TTC549 (cell line): Measurements from ENCODE around the gene SLX9.

Experiments
- FAIRE-seq: peaks from 2 replicates; lab custom pipeline; 2012; peaks lifted over from hg19 to GRCh38; lab: Jason Lieb, UNC

SLX9 gene

GRCh38 chr21:44977616-44978340, 37.9 kb downstream of the SLX9 start:
- no peak for FAIRE-seq

DNA sequence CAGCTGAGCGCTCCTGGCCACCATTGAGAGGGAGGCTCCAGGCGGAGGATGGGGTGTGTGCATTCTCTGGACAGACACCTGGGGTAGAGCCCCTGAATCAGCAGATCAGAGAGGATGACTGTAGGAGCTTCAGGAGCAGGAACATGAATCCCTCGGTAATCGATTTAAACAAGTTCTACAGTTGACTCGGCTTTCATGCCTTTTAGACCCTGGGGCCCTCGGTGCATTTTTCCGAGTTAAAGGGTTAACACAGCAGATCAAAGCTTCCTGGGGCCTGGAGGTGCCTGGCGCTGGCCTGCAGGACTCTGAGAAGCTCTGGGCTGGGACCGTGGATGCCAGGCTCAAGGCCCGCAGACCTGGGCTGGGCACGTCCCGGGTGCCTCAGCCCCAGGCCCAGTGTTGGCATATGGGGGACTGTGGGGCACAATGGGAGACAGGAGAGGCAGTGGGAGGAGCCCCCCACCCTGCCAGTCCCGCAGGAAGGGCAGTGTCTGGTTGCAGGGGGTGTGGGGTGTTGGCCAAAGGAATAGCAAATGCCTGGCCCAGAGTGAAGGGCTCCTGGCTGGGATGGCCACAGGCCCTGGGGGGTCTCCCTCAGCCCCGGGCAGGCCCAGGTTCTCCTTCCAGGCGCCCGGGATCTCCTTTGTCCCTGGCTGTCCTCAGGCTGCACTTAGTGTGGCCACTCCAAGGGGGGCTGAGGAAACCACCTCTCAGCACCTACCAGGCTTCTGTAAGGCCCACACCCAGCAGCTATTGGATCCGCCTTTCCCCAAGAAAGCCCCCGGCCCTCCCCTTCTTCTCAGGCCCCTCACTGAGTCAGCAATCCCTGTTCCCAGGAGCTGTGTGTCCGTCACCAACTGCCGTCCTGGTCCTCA, 40.1 kb downstream of the SLX9 start:
- no peak for FAIRE-seq

DNA sequence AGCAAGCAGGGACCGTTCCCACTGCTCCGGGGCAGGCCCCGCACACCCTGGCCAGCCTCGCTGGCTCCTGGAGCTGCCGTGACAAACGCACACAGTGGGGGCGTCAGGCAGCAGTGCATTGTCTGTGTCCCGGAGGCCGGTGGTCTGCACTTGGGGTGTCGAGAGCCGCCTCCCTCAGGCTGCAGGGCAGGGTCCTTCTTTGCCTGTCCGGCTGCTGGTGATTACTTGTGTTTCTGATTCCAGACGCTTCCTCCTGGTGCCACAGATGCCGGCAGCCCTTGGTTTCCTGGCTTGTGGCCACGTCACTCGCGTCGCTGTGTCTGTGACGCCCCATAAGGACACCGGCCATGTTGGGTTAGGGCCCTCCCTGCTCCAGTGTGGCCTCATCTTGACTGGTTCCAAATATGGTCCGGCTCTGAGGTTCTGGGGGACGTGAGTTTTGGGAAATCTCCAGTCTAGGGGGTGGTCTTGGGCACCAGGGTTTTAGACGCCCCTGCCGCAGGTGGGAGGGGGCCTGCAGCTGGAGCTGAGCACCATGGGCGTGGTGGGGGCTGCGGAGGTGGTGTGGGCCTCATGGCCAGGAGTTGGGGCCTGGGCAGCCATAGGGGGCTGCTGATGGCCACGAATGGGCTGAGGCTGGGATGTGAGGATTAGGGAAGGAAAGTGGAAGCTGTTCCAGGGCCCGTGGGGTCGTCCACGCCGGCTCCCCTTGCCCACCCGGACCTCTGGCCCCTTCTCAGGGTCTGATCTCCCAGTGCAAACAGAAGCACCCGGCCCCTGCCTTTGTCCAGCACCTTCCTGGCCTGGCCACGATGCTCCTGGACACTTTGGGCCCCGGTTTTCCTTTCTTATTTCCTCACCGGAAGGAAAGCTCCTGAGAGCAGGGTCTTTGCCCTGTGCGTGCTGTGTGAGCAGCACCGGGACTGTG, 41.0 kb downstream of the SLX9 start:
- no peak for FAIRE-seq

DNA sequence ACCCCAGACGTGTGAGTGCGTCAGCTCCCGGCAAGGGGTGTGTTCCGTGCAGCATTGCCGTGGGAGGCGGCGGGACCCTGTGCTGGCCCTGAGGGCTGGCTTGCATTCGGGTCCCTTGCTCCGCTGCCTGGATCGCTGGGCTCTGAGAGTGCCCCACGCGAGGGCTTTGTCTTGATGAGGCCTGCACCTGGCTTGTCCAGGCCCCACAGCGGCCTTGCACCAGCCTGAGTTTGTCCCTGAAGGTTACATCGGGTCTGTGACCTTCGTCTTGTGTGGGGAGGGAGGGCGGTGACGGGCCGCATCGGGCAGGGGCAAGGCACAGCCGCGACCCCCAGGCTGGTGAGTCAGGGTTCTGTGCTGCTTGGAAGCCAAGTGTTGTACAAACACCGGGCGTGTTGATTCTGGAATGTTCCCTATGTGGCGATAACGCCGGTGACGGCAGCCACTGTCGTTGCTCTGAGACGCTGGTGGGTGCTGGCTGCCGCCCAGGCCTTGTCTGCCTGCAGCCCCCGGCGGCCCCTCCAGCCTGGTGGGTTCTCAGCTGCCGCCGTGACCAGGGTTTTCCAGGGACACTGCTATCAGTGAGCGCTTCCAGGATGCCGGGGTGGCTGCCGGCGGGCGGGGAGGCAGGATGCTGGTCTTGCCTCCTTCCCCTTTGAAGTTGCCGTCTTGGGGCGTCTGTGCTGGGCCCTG, 42.9 kb downstream of the SLX9 start:
- FAIRE-seq = no peak

DNA sequence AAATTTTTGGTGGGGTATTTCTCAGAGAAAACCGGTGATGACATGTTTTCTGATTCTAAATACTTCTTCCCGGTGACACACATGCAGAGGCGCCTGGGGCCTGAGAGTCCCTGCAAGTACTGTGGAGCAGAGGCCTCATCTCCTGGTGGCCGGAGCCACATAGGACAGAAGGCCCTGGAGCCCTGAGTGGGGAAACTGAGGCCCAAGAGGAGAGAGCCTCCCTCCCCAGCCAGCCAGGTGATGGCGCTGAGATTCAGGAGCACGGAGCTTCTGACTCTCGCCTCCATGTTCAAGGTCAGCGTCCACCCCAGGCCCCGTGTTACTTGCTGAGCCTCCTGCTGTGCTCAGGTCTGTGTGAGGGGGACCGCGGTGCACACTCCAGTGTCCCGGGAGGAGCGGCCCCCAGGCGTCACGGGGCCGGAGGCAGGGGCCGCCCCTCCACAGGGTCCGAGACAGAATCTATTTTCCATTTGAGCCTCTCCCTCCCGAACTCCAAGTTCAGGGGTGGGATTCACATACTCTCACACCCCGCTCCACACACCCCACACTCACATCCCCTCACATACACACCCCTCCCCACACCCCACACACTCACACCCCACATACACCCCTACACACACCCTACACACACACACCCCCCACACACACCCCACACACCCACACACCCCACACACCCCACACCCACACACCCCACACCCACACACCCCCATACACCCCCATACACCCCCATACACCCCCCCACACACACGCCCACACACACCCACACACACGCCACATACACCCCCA, 43.8 kb downstream of the SLX9 start:
- FAIRE-seq = no peak

GRCh38 chr21:44984428-44984791, 44.6 kb downstream of the SLX9 start:
- no peak for FAIRE-seq

DNA sequence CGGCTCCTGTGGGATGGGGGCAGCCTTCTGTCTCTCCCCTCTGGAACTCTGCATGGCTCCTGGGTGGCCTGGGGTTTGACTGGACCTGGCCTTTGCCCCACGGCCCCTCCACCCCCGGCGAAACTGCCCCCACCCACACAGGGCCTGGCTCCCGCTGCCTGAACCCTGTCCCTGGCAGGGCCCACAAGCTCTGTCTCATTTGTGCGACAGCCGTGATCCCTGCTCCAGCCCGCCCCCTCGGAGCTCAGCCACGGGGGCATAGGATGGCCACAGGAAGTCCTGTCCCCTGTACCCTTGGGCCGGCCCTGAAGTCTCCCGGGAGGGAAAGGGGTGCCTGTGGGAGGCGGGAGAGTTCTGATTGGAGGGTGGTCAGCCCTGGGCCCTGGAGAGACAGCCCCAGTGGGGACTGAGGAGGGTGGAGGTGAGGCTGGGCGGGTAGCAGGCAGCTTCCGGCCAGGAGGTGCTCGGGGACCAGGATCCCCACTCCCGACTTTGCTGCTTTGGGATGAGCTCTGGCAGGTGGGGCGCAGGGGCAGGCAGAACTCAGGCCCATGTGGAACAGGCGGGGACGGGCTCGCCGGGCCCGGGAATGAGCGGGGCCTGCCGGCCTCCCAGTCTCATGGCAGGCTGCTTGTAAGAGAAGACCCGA, 45.1 kb downstream of the SLX9 start:
- FAIRE-seq = no peak

DNA sequence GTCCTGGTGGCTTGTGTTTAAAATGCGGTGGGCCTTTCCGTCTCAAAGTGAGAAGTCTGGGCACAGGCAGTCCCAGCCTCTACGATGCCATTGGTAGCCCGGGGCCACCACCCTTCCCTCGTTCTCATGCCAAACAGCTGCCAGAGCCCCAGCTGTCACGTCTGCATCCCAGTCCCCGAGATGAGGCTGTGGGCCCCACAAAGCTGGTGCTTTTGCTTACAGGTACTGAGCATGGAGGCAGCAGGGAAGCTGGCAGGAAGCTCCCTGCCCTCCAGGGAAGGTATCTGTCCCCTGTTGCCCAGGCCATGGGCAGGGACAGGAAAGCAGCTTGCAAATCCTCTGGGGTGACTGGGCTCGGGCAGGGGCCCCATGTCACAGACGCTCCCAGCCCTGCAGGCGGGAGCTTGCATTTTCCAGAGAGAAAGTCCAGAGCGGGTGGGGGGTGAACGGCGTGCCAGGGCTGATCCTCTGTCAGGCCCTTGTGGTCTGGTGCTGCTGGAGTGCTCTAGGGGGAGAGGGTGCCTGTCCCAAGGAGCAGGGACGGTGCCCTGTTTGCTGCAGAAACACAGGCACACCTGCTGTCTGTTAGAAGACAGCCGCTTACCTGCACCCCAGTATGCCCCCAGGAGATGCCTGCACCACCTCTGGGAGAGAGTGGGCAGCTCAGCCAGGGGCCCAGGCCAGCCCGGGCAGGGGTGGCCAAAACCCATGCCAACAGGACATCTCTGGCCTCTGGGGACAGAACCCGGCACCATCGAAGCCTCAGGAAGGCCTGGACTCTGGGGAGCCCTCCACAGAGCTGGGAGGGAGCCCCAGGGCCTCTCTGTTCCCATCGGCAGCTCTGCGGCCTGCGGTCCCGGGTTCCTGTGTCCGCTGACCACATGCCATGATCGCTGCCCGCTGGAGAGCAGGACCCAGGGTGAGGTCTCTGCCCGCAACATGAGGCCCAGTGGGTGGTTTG, 45.9 kb downstream of the SLX9 start:
- no peak for FAIRE-seq

- no peak for FAIRE-seq
Observed at GRCh38 chr21:44986471-44987291, 46.9 kb downstream of the SLX9 start.

DNA sequence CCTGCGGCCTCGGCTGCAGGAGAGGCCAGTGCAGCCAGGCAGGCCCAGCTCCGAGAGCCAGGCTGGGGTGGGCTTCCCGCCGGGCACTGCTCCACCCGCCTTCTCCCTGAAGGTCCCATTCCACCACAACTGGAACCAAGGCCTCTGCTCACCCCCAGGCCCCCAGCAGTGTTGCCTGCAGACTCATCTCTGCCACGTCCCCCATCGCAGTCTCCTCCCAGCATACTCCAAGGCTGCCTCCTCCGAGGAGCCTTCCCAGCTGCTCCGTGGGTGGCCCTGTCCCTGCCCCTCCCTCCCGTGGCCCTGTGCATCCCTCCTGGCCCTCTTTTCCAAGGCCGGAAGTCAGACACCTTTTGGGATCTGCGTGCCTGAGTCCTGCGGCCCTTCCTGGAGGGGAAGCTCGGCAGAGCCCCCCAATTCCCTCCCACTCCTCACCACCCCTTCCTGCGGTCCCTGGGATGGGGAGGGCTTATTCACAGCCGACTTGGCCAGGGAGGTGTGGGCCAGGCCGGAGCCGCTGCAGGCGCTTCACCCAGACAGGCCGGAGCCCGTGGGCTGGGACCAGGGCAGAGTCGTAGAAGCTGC, 47.6 kb downstream of the SLX9 start:
- FAIRE-seq = no peak

DNA sequence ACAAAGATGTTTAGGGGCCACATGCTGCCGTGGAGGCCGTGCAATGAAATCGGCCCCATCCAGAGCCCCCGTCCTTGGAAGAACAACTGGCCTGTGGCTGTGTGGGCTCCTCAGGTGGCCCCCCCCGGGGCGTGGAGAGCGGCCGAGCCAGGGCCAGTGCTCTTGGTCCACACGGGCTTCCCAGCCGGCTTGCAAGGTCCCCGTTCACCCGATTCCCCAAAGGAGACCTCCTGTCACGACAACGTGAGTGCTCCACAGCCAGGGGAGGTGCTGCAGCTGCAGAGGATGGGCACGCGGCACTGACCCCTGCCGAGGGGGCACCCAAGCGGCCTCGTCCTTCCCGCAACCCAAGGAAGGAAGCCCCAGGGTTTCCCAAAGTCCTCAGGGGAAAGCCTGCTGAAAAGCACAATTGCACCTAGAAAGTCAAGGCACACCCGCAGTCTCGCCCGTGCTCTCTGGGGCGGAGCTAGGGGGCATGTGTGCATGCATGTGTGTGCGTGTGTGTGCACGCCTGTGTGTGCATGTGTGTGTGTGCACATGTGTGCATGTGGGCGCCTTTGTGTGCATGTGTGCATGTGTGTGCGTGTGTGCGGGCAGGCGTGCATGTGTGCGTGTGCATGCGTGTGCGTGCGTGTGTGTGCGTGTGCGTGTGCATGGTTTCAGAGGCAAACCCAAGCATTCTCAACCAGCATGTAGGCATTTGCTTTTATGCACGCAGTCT, 48.2 kb downstream of the SLX9 start:
- no peak for FAIRE-seq

- no peak for FAIRE-seq
Observed at GRCh38 chr21:44988607-44989536, 49.0 kb downstream of the SLX9 start.

- FAIRE-seq = no peak
Observed at GRCh38 chr21:44989537-44989886, 49.7 kb downstream of the SLX9 start.

DNA sequence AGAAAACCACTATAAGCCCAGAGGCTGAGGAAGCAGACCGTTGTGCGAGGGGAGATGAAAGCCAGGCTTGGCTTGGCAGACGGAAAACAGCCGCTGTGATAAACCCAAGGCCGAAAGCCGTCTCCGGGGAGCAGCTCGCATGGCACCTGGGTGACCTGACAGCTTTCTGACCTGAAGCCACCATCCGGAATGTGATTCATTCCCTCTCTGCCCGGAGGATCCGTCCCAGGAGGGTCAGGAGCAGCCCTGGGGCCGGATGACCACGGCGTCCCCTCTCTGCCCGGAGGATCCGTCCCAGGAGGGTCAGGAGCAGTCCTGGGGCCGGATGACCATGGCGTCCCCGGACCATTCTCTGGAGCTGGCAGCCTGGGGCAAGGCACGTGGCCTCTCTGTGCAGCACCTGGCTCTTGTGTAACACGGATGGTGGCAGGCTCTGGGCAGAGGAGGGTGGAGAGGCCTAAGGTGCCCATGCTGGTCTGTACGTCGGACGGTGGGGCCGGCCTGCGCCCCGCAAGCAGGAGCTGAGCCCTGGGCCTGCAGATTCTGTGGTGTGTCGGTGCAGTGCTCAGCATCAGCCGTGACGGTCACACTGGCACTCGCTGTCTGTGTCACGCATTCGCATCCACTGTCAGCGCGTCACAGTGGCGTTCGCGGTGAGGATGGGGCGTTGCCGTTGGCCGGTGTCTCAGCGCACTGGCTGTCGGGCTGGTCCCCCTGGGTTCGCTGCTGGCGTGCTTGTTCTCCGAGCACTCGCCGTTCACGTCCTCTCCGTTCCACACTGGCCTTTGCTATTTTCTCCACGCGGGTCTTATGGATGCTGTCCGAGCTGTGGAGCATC, 50.3 kb downstream of the SLX9 start:
- FAIRE-seq = no peak

- no peak for FAIRE-seq
Observed at GRCh38 chr21:44990921-44991320, 51.1 kb downstream of the SLX9 start.
